22Rv1 (cell line): ENCODE measurements around the gene SOX12.

Experiments
- ZFX ChIP-seq: fragments of 450-650 bp; IDR thresholded peaks from 2 replicates; pipeline ENCODE4 v1.6.1; 2017; ENCODE audit warnings: antibody characterized with exemption, borderline replicate concordance
- TF ChIP-seq, protein P1 (sequence below): fragments of 450-650 bp; IDR thresholded peaks from 2 replicates; pipeline ENCODE4 v1.5.1; 2017; ENCODE audit warnings: mild to moderate bottlenecking

DNA sequence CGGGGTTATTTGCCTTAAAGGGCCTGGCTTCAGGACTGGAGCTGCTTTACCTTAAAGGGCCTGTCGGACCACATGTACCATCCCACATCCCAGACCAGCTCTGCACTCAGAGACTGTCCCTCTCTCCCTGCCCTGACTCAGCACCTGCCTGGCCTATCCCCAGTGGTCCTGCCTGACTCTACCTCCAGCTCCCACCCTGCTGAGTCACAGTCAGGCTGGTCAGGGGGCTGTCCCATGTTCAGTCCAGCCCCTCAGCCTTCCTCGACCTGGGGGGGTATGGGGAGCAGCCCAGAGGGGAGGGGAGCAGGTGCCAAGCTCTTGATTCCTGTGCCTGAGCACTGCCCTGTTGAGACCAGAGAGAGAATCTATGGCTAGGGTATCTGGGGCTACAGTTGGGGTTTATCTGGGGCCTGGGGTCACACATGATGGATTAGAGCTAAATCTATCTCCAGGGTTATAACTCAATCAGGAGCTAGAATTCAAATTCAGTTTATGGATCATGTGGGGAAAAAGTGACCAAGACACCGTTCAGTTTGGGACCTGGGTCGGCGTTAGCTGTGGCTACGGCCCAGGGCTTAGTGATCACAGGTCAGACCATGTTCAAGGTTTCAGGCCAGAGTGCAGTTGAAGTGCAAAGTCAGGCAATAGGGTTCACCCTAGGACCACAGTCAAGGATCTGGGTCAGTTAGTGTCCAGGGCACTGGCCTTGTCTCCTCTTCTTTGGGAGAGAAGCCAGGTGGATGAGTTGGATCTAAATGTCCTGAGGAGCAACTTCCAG, 45.8 kb downstream of the SOX12 start:
- TF ChIP-seq, protein P1, sequence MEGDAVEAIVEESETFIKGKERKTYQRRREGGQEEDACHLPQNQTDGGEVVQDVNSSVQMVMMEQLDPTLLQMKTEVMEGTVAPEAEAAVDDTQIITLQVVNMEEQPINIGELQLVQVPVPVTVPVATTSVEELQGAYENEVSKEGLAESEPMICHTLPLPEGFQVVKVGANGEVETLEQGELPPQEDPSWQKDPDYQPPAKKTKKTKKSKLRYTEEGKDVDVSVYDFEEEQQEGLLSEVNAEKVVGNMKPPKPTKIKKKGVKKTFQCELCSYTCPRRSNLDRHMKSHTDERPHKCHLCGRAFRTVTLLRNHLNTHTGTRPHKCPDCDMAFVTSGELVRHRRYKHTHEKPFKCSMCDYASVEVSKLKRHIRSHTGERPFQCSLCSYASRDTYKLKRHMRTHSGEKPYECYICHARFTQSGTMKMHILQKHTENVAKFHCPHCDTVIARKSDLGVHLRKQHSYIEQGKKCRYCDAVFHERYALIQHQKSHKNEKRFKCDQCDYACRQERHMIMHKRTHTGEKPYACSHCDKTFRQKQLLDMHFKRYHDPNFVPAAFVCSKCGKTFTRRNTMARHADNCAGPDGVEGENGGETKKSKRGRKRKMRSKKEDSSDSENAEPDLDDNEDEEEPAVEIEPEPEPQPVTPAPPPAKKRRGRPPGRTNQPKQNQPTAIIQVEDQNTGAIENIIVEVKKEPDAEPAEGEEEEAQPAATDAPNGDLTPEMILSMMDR: no peak
- no peak for TF ChIP-seq ZFX
